WTC11 (cell line): ENCODE measurements around the gene CCDC34. TPM values are rescaled to one million over a fixed set of nuclear protein-coding genes. Genes with fewer than 3 reads are reported as not detected.

Source experiments
- total RNA-seq: library from RNA; stranded (reverse); gene quantifications from 3 replicates; pipeline ENCODE4 v1.2.3, GENCODE V29; 2021

CCDC34 gene
- total RNA-seq, 1 experiment from 2014 or later = 23.7 TPM

Other genes with a start within 250 kb of the CCDC34 start
- gene LGR4, start 109.6 kb upstream of the CCDC34 start, total RNA-seq = 47.8 to 53.8 TPM (median 51.1 TPM) in 3 replicates
- 38.5 to 41.5 TPM (median 39.4 TPM) in 3 replicates for gene LIN7C, start 143.6 kb upstream of the CCDC34 start, total RNA-seq